Effector CD8-positive, alpha-beta T cell (primary cell): ENCODE data around the gene TMEM185B.
"Not testable (repeated sequence)": the region's sequence is repeated elsewhere in the genome, so short reads cannot be mapped to it uniquely, and the experiment has no call there.

Experiments used
- DNase-seq: peaks from one replicate; lab custom pipeline; 2025; lab: John Stamatoyannopoulos, UW
- total RNA-seq, 4 experiments: gene quantifications; one replicate each; lab custom pipeline; 2026; lab: John Stamatoyannopoulos, UW

Gene TMEM185B
- 41.3 to 77.1 (median 54.4) reads per million in 4 experiments for total RNA-seq

DNA sequence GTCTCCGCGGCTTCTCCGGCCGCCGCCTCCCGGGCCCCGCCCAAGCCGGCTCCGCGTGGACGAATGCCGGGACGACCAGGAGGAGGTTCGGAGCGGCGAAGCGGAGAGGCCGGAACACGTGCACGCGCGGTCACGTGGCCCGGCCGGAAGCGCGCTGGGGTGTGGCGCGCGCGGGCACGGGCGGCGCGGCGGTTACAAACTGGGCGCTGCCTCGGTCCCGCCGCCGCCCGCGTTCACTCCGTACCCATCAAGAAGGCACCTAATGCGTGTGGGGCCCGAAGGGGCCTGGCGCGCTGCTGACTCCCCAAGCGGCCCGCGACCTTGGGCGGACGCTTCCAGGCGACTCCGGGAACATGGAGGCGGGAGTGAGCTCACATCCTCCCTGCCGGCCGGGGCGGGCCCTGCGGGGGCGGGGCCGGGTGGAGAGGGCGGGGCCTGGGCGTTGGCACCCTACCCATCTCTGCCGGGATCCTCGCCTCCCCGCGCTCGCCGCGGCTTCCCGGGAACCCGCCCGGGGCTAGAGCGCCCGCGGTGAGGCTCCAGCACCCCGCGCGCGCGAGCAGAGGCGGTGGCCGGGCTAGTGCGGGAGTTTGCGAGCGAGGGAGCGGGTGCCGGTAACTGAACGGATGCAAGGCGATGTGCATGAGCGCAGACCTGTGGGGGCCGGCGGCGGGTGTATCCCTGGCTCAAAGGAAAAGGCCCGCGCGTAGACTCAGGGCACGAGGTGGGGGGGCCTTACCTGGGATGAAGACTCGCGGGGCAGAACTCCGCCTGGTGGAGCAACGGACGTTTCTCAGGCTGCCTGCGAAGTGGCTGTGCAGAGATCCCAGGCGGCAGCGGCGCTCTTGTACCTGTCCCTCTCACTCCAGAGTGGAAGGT lies at the start of gene TMEM185B:
Gene TMEM185B (minus strand): TSS at position 367 of the 879 bp plus-strand sequence. CDS start 424 bp downstream, outside the sequence.
- peak; percentile 85 for DNase-seq

DNA sequence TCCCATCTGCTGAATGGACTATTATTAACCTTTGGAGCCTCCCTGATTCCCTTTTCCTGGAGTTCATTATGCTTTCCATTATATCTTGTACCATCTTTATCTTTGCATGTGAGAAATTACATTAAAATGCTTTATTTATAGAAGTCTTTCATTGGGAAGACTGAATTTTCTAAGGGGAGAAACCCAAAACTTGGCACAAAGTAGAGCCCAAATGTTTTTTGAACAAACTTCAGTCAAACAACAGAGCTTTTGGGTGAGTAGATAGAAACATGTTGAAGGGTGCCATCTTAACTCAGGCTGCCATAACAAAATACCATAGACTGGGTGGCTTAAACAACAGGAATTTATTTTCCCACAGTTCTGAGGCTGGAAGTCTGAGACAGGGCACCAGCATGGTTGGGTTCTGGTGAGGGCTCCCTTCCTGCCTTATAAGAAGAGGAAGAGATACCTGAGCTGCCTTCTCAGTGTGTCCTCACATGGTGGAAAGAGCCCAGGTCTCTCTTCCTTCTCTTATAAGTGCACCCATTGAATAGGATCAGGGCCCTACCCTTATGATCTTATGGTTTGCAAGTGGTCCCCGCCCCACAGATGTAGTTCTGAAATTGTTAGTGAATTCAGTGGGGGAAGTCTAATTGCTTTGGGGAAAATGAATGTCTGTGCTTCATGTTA lies 48.6 kb upstream of the TMEM185B start:
- no peak for DNase-seq

DNA sequence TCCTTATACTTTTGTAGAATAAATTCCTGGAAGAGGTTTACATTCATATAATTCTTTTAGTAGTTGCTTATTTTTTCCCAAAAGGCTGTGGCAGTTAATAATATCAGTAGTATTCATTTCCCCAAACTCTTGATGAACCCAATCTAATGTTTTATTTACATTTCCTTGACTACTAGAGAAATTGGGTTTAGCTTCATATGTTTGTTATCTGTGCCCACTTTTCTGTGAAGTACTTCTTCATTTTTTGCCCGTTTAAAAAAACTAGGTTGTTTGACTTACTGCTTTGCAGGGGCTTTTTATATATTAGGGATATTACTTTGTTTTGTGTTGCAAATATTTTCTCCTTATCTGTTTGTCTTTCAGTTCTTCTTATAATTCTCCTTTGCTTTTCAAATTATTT lies 46.6 kb upstream of the TMEM185B start:
- no peak for DNase-seq

DNA sequence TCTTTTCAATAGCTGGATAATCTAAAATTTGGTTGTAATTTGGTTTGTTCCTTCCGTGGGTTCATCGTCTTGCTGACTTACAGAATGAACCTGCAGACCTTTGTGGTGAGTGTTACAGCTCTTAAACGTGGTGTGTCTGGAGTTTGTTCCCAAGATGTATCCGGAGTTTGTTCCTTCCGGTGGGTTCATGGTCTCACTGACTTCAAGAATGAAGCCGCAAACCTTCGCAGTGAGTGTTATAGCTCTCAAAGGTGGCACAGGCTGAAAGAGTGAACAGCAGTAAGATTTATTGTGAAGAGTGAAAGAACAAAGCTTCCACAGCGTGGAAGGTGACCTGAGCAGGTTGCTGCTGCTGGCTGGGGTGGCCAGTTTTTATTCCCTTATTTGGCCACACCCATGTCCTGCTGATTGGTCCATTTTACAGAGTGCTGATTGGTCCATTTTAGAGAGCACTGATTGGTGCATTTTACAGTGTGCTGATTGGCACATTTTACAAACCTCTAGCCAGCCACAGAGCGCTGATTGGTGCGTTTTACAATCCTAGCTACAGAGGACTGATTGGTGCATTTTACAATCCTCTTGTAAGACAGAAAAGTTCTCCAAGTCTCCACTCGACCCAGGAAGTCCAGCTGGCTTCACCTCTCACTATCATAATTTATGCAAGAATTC lies 46.0 kb upstream of the TMEM185B start:
- no peak for DNase-seq

DNA sequence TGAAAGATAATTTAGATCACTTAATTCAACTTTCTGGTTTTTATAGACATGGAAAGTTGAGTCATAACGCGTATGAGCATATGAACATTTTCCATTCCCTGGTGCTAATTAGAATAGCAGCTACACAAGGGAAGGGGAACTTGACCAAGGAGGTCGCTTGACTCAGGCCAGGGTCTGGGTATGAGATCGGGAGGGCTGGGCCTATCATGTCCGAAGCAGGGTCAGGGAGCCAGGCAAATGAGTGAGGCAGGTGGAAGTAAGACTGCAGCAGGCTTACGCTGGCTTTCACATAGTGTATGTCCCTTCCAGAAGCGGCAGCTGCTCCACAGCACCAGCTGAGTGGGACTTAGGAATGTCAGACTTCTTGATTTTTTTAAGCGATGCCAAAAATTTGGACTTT lies 44.1 kb upstream of the TMEM185B start:
- no peak for DNase-seq

DNA sequence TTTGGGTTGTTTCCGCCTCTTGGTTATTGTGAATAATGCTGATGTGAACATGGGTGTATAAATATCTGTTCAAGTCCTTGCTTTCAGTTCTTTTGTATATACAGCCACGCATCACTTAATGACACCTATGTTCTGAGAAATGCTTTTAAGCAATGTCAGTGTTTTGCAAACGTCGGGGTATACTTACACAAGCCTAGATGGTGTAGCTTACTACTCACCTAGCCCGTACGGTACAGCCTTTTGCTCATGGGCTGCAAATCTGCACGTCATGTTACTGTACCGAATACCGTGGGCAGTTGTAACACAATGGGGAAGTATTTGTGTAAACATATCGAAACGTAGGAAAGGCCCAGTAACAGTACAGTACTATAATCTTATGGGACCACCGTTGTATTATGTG lies 41.8 kb upstream of the TMEM185B start:
- no peak for DNase-seq

DNA sequence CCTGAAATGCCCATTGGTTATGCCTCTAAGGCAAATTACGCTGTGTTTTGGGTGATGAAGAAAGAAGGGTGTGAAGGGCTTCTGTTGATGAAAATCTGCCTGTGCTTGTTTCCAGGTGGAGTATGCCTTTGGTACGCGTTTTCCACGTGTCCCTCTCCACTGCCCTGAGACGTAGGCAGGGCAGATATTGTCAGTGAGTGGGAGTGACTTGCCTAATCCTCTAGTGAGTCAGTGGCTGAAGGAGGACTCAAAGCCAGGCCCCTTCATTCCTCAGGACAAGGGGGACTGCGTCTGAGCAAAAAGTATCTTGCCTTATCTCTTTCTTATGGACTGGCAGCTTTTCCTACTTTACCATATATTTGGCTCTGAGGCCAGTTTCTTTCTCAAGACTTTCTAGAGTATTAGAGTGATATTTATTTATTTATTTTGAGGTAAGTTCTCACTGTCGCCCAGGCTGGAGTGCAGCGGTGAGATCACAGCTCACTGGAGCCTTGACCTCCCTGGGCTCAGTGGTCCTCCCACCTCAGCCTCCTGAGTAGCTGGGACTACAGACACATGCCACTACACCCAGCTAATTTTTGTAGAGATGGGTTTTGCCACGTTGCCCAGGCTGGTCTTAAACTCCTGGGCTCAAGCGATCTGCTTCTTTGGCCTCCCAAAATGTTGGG lies 39.7 kb upstream of the TMEM185B start:
- no peak for DNase-seq

DNA sequence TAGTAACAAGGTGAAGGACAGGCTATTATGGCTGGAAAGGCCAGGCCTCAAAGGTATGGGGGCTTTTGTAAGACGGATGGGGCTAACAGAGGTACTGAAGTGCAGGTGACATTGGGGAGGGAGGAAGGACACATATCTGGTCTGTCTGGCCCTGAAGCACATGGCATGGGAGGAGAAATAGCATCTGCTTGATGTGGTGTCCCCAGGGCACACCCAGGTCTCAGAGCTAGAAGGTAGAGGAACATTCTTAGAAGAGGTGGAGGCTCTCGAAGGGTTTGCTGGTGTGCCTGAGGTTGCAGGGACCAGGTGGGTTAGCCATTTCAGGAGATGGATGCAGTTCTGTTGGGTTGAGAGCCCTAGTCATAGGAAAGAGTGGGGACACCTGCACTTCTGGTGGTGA lies 39.0 kb upstream of the TMEM185B start:
- DNase-seq = no peak

DNA sequence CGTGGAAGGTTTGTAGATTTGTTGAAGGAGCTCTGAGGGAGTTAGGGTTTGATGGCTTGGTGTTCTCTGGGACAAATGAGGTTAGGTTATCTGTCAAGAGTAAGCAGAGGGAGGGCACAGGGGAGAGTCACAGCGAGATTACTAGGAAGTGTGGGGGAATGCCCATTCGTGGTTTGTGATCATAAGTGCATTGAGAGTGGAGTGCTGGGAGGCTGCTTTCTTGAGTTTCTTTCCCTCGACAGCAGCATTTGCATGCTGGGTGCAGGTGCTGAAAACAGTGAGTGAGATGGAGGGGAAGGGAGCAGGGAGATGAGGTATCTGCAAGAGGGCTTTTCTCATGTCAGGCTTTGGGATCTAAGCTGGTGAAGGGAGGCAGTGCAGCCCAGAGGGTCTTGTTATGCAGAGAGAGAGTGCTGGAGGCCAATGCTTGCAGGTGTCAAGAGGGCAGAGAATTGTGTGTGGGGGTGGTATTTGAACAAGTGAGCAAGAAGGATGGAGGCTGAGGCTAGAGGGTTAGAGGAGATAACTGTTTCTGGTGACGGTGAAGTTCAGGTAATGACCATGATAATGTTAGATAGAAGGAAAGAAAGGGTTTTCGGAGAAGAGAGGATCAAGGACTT lies 38.3 kb upstream of the TMEM185B start:
- no peak for DNase-seq

DNA sequence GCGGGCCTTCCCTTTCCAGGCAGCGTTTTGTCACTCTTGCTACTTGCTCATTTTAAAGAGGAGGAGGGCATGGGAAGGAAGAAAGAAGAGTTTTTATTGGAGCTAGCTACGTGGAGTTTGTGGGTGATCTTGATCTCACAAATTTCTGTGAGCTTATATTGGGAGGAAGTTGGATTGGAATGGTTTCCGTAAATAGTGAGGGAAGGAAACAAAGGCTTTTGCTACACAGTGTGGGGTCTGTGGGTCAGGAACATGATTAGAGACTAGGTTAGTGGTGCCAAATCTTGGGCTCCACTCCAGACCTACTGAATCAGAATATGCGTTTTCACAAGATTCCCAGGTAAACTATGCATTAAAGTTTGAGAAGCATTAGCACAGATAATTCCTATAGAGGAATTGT lies 37.5 kb upstream of the TMEM185B start:
- DNase-seq = no peak

DNA sequence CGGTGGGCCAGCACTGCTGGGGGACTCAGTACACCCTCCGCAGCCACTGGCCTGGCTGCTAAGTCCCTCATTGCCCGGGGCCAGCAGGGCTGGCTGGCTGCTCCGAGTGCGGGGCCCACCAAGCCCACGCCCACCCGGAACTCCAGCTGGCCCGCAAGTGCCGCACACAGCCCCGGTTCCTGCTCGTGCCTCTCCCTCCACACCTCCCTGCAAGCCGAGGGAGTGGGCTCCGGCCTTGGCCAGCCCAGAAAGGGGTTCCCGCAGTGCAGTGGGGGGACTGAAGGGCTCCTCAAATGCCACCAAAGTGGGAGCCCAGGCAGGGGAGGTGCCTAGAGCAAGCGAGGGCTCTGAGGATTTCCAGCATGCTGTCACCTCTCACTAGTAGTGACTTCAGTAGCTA lies 36.7 kb upstream of the TMEM185B start:
- DNase-seq = not testable (repeated sequence)

DNA sequence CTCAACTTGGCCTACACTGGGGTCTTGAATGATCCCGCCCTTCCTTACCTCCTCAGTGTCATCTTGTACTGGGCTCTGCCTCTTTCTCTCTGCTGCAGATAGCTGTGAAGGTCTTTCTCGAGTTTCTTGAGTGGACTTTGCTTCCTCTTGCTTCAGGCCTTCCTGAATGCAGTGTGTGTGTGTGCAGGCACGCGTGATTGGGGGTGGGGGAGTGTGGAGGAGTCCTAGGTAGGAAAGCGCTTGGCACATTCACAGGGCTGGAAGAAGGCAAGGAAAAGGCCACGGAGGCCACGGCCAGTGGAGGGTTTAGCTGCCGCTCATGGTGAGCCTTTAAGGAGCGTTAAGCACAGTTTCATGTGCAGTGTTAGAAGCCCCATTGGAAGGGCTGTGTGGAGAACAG lies 35.0 kb upstream of the TMEM185B start:
- no peak for DNase-seq

DNA sequence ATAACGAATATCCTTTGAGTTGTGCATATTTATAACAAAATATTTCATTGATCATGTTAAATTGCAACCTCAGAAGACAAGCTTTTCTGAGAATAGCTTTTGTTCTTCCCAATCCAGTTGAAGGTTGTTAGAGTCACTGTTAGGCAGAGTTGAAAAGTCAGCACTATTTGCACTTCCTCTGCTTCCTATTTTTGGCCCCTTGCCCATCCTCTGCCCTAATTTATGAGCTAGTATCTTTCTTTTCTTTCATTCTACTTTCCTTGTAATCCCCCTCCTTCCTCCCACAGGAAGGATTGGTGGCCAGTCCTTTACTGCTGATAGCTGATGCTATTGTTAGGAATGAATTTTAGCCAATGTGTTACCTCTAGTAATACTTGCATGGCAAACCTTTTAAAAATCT lies 34.3 kb upstream of the TMEM185B start:
- DNase-seq = no peak

DNA sequence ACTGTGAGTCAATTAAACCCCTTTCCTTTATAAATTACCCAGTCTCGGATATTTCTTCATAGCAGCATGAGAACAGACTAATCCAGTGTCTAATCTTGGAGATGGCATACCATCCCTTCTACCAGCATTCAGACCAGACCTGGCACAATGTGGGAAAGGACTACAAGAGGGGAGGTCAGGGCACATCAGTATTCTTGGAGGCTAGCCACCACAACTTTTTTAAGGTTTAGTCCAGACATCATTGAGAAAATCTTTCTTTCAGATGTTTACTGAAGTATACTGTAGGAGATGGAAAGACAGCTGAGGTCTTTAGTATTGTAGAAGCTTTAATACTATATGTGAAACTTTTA lies 33.4 kb upstream of the TMEM185B start:
- DNase-seq = no peak

DNA sequence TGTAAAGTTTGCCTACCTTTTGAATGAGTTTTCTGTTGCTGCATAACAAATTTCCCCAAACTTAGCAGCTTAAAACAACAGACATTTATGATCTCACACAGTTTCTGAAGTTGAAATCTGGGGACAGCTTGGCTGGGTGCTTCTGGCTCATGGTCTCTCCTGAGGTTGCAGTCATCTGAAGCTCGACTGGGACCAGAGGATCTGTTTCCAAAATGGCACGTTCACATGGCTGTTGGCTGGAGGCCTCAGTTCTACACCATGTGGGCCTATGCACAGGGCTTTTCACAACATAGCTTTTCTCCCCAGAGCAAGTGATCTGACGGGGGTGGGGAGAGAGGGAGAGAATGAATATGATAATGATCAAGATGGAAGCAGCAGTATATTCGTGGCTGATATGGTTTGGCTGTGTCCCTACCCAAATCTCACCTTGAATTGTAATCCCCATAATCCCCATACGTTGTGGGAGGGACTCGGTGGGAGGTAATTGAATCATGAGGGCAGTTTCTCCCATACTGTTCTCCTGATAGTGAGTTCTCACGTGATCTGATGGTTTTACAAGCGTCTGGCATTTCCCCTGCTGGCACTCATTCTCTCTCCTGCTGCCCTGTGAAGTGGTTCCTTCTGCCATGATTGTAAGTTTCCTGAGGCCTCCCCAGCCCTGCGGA lies 32.9 kb upstream of the TMEM185B start:
- no peak for DNase-seq

DNA sequence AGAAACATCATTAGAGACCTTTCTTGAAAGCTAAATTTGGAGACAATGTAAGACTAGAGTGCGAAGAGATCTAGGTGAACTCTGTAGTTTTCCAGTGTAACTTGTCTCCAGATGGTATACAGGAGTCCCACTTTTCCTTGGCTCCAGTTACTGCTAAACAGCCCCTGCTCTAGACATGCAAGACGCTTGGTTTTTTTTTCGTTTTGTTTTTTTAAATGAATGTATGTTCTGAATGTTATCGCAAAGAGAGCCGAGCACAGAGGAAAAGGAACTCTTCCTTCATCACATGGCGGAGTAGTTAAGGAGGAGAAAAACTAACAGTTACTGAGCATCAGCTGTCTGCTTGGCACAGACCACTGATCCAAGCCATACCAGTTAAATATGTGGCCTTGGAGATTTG lies 31.9 kb upstream of the TMEM185B start:
- DNase-seq = no peak

DNA sequence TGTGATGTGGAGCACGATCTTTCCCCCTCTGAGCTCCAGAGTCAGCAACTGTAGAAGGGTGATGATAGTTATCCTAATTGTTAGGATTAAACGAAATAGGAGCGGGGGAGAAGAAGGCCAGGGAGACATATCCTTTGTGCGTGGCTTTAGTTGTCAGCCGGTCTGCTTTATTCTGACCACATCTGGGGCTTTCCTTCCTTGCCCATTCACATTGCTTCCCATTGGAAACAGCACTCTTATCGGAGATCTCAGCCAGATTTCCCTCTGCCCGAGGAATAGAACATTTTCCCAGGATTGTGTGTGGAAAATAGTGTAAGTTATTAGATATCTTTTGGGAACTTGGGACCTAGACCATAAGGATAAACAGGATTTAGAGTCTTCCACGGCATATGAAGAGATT lies 31.0 kb upstream of the TMEM185B start:
- no peak for DNase-seq

DNA sequence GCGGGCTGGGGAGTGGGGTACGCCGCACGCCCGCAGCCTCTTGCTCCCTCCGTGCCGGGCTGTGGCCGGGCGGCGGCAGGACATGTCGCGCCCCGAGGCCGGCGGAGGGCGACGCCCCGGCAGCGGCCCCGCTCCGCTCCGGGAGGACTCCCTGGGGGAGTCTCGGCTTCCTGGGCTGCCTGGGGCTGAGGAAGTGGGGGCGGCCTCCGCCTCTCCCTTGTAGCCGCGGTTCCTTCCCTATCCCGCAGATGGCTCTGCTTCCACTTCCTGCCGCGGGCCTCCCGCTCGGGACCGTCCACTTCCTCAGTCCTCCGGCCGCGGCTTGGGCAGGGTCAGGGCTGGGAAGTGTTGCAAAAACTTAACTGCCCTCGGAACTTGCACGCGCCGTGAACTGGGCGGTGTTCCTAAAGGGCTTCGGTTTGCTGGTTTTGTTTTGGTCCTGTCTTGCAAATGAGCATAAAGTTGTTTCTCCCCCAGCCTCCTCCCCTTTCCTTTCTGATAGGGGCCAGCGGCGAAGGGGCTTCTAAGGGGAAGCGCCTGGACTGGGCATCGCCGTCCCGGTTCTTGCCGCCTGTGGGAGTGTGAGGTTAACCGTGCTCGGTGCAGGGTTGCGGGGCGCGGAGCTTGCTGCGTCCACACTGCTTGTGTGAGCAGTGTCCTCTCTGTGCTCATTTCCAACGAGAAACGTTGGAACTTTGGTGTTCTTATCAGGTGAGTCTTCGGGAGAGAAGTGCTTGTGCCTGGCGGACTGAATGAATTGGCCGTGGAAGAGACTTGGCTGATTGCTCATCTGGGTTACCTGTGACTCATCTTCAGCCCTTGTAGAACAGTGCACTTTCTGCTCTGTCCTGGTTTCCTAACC lies 30.1 kb upstream of the TMEM185B start:
- peak; percentile 34 for DNase-seq

DNA sequence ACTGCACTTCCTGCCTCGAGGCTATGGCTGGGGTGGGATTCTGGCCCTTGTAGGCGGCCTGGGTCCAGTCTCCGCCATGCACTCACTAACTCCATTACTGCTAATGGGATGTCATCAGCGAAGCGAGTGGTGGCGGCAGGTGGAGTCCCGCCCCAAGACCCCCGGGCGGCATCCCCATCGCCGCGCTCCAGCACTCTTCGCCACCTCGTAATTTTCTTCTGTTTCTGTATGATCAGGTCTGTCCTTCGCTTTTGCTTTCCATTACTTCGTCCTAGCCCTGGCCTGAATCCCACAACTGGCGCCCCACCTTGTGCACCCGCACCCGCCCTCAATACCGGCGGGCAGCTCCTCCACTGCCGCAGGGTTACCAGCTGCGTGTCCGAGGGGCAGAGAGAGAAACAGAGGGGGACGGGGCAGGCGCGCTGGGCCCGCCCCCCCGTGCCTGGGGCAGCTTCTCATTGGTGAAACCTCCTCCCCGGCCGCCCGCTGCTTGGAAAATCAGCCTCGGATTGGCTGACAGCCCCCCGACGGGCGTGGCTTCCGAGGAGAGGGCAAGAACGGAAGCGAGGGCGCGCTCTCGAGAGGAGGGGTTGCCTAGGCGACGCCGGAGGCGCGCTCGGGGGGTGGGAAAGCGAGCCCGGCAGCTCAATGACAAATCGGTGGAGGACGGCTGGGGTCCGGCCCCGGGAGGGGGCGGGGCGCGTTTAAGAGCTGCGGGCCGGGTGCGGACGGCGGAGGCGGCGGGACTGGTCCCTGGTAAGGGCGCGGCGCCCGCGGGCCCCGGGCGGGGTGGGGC lies 29.2 kb upstream of the TMEM185B start, which contains the start of gene RALB:
Gene RALB (plus strand): TSS at position 628 of the 796 bp plus-strand sequence. CDS start 25,813 bp downstream, outside the sequence.
- peak; percentile 98 for DNase-seq
